GM12875 (cell line): ENCODE measurements around the gene RTP2.

ENCODE experiments used
- H3K4me3 ChIP-seq: one replicate; pipeline ENCODE4 v1.5.1; 2011; ENCODE audit warnings: low read depth, low read length, control low read depth
- CTCF ChIP-seq: IDR thresholded peaks from 2 replicates; pipeline ENCODE4 v1.5.1; 2011; ENCODE audit warnings: low read depth, mild to moderate bottlenecking, control low read depth, inconsistent platforms, low read length, moderate library complexity, borderline replicate concordance; ENCODE audit not compliant: insufficient read depth

RTP2 gene

GRCh38 chr3:187702507-187703033, at the start of gene RTP2:
TSS of gene RTP2 (minus strand) at chr3:187702557. CDS start at chr3:187702128, 429 bp downstream.
- TF ChIP-seq CTCF: no peak
- no peak within 1 kb of the TSS for H3K4me3 ChIP-seq

GRCh38 chr3:187750513-187751123, 48.3 kb upstream of the RTP2 start:
- no peak for TF ChIP-seq CTCF
- no peak overlapping the region for H3K4me3 ChIP-seq

- no peak for TF ChIP-seq CTCF
- H3K4me3 ChIP-seq: no peak overlapping the region
These were observed 47.7 kb upstream of the RTP2 start for GRCh38 chr3:187750006-187750512.

GRCh38 chr3:187748050-187748481, 45.7 kb upstream of the RTP2 start:
- no peak overlapping the region for H3K4me3 ChIP-seq

GRCh38 chr3:187747506-187747905, 45.1 kb upstream of the RTP2 start:
- H3K4me3 ChIP-seq: no peak overlapping the region
- no peak for TF ChIP-seq CTCF

More at GRCh38 chr3:187748050-187748481, 45.7 kb upstream of the RTP2 start:
- TF ChIP-seq CTCF: peak; percentile 94

GRCh38 chr3:187746442-187747281, 44.3 kb upstream of the RTP2 start:
- no peak overlapping the region for H3K4me3 ChIP-seq
- no peak for TF ChIP-seq CTCF

GRCh38 chr3:187746059-187746441, 43.7 kb upstream of the RTP2 start:
- TF ChIP-seq CTCF: no peak
- H3K4me3 ChIP-seq: no peak overlapping the region
